DOHH2 (cell line): ENCODE results near the gene MYH15.

ENCODE experiments used
- CTCF ChIP-seq: fragments of 200-600 bp; sonication (generic); IDR thresholded peaks from one replicate; pipeline ENCODE4 v1.5.1; 2014; ENCODE audit warnings: antibody characterized with exemption, mild to moderate bottlenecking, low read depth, low read length; ENCODE audit not compliant: poor library complexity, severe bottlenecking
- EZH2phosphoT487 ChIP-seq: fragments of 200-600 bp; sonication (generic); IDR thresholded peaks from 2 replicates; pipeline ENCODE4 v1.6.1; 2017; ENCODE audit warnings: borderline replicate concordance, mild to moderate bottlenecking, antibody characterized with exemption, low read length, moderate library complexity, mixed read lengths

- no peak for TF ChIP-seq CTCF
- no peak for TF ChIP-seq EZH2phosphoT487
Observed at GRCh38 chr3:108546692-108547091, 36.3 kb upstream of the MYH15 start.
